ENCODE results near the gene SETDB2. TPM values are rescaled to one million over a fixed set of nuclear protein-coding genes. Genes with fewer than 3 reads are reported as not detected.
A peak's percentile ranks its signal among the peaks of the same experiment; 100 is the strongest.

The SETDB2 gene
- total RNA-seq, 1 donor from 2014 or later = 25.1 TPM

DNA sequence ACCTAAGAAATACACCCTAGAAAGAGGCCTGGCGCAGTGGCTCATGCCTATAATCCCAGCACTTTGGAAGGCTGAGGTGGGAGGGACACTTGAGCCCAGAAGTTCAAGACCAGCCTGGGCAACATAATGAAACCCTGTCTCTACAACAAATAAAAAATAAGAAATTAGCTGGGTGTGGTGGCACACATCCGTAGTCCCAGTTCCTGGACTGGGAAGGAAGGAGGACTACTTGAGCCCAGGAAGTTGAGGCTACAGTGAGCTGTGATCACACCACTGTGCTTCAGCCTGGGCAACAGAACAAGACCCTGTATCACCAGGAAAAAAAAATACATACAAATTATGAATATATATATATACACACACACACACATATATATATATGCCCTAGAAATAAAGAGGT, 94.3 kb downstream of the SETDB2 start:
- CTCF ChIA-PET = no interaction called here
- Mint-ChIP-seq H3K9me3 (no peaks in the 10 kb centered on the region), H3K27ac (no peak overlapping the region), H3K36me3 (ENCODE audit: low read depth) (peaks cover 32% of the 10 kb centered on the region), H3K4me1 (peaks cover 50% of the 10 kb centered on the region), H3K27me3 (no peaks in the 10 kb centered on the region), H3K4me3 (no peak overlapping the region)
- intact Hi-C loops (cut with micrococcal nuclease) = loop anchor here (10.0 kb wide), 1 partner anchor 586 kb away; no protein-coding TSS in a partner anchor
- ATAC-seq (ENCODE audit: low read depth) (no peak), DNase-seq (no peak)
- TF ChIP-seq, protein P1, sequence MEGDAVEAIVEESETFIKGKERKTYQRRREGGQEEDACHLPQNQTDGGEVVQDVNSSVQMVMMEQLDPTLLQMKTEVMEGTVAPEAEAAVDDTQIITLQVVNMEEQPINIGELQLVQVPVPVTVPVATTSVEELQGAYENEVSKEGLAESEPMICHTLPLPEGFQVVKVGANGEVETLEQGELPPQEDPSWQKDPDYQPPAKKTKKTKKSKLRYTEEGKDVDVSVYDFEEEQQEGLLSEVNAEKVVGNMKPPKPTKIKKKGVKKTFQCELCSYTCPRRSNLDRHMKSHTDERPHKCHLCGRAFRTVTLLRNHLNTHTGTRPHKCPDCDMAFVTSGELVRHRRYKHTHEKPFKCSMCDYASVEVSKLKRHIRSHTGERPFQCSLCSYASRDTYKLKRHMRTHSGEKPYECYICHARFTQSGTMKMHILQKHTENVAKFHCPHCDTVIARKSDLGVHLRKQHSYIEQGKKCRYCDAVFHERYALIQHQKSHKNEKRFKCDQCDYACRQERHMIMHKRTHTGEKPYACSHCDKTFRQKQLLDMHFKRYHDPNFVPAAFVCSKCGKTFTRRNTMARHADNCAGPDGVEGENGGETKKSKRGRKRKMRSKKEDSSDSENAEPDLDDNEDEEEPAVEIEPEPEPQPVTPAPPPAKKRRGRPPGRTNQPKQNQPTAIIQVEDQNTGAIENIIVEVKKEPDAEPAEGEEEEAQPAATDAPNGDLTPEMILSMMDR (IDR thresholded peaks at IDR 0.05) = no peak
- POLR2A ChIA-PET = interaction anchor here (0.8 to 1.1 kb wide), 2 partner anchors 46 to 90 kb away, joined by 3 to 4 read pairs; no protein-coding TSS in a partner anchor

DNA sequence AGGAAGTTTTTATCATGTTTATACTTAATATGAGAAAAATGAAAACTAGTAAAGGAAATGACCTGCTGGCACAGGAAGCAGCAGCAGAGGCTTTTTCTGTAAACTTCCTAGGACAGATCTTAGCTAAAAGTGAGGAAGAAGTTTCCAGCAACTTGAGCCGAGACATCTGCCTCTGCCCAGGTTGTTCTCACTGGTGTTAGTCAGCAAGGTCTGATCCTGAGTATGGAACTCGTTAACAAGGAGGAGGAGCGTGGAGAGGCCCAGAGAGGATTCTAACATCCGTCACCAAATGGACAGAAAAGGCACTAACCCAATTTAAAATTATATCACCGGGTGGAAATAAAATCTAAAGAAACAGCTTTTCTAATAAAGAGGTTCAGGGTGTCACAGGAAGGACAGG, 95.2 kb downstream of the SETDB2 start:
- POLR2A ChIA-PET = interaction anchor here (0.6 to 1.8 kb wide), 4 partner anchors 10 to 206 kb away, joined by 3 to 15 read pairs (median 6); partner anchors contain the start of gene PHF11
- no peak for DNase-seq
- Mint-ChIP-seq H3K4me1 (peaks cover 41% of the 10 kb centered on the region), H3K27ac (peak overlapping the region; percentile 67), H3K4me3 (peak overlapping the region; percentile 32), H3K9me3 (no peaks in the 10 kb centered on the region), H3K27me3 (no peaks in the 10 kb centered on the region), H3K36me3 (ENCODE audit: low read depth) (peaks cover 35% of the 10 kb centered on the region)
- intact Hi-C loops (cut with micrococcal nuclease) = loop anchor here (10.0 kb wide), 1 partner anchor 585 kb away; no protein-coding TSS in a partner anchor
- no peak for ATAC-seq (ENCODE audit: low read depth)
- TF ChIP-seq, protein P1 (IDR thresholded peaks at IDR 0.05) = no peak
- CTCF ChIA-PET = no interaction called here

DNA sequence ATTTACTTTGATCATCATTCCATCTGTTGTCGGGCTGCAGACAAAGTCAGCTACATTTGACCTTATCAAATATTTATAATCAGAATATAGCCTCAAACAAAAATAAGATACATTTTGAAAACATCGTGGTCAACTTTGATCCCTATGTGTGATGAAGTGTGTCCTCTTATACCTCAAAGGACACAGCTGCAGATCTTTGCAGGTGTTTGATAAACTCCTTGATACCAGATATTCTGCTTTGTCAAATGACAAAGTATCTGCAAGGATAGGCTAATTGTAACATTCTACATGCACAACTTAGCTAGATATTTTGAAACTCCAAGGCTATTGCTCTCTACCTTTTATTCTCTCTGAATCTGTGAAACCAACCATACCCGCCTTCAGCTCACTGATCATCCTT, 95.7 kb downstream of the SETDB2 start:
- H3K4me3 Mint-ChIP-seq = peak overlapping the region; percentile 20
- no peak for ATAC-seq (ENCODE audit: low read depth)

DNA sequence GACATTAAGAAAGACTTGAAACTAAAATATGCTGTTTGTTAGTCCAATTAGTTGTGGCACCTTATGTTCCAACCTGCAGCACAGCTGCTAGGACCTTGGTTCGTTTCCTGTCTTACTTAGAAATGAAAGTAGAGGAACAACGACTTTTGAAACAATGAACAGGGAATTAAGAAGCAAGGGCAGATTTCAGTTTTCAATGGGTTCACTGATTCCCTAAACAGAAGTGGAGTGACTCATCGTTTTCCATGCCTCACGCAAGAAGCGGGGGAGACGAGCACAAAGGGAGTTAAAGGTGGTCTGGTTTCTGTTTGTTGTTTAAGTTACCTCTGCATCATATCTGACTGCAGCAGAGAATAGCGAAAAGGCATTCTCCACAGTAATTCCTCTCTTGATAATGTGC, 96.5 kb downstream of the SETDB2 start:
- peak overlapping the region; percentile 57 for H3K4me3 Mint-ChIP-seq
- CTCF ChIA-PET = interaction anchor here (1.0 kb wide), 1 partner anchor 13 kb away, joined by 4 read pairs; no protein-coding TSS in a partner anchor
- H3K27ac Mint-ChIP-seq = peak overlapping the region; percentile 78
- intact Hi-C loops (cut with micrococcal nuclease) = no loop called here
- H3K4me1 Mint-ChIP-seq = peaks cover 31% of the 10 kb centered on the region
- no peaks in the 10 kb centered on the region for H3K27me3 Mint-ChIP-seq
- DNase-seq = no peak
- TF ChIP-seq, protein P1 (IDR thresholded peaks at IDR 0.05) = no peak
- peaks cover 45% of the 10 kb centered on the region for H3K36me3 Mint-ChIP-seq (ENCODE audit: low read depth)
- POLR2A ChIA-PET = interaction anchor here (1.1 to 1.8 kb wide), 2 partner anchors 40 to 45 kb away, joined by 6 to 15 read pairs; partner anchors contain the start of gene PHF11
- ATAC-seq (ENCODE audit: low read depth) = peak; percentile 34
- no peaks in the 10 kb centered on the region for H3K9me3 Mint-ChIP-seq

More for the DNA sequence above, 95.7 kb downstream of the SETDB2 start:
- ChIA-PET CTCF (interaction anchor here (1.0 kb wide), 1 partner anchor 12 kb away, joined by 4 read pairs; no protein-coding TSS in a partner anchor), POLR2A (interaction anchor here (0.6 to 1.8 kb wide), 5 partner anchors 10 to 207 kb away, joined by 3 to 15 read pairs (median 5); partner anchors contain the start of gene PHF11)
- Mint-ChIP-seq H3K36me3 (ENCODE audit: low read depth) (peaks cover 39% of the 10 kb centered on the region), H3K4me1 (peaks cover 39% of the 10 kb centered on the region), H3K27ac (peak overlapping the region; percentile 78), H3K27me3 (no peaks in the 10 kb centered on the region), H3K9me3 (no peaks in the 10 kb centered on the region)
- DNase-seq = no peak
- TF ChIP-seq, protein P1 (IDR thresholded peaks at IDR 0.05) = no peak
- intact Hi-C loops (cut with micrococcal nuclease) = loop anchor here (10.0 kb wide), 1 partner anchor 585 kb away; no protein-coding TSS in a partner anchor

- ChIA-PET POLR2A (interaction anchor here (0.6 kb wide), 1 partner anchor 37 kb away, joined by 4 read pairs; no protein-coding TSS in a partner anchor), CTCF (no interaction called here)
- H3K27ac Mint-ChIP-seq = no peak overlapping the region
- intact Hi-C loops (cut with micrococcal nuclease) = no loop called here
- H3K27me3 Mint-ChIP-seq = no peaks in the 10 kb centered on the region
- H3K36me3 Mint-ChIP-seq (ENCODE audit: low read depth) = peaks cover 66% of the 10 kb centered on the region
- DNase-seq (no peak), ATAC-seq (ENCODE audit: low read depth) (no peak)
- H3K4me3 Mint-ChIP-seq = no peak overlapping the region
- H3K9me3 Mint-ChIP-seq = no peaks in the 10 kb centered on the region
- TF ChIP-seq, protein P1 (IDR thresholded peaks at IDR 0.05) = no peak
- H3K4me1 Mint-ChIP-seq = peaks cover 22% of the 10 kb centered on the region
These were observed 99.6 kb downstream of the SETDB2 start for GRCh38 chr13:49543656-49544055.

Other genes starting within 250 kb of the SETDB2 start
- not detected in 2 replicates for gene MLNR, start 223.9 kb upstream of the SETDB2 start, total RNA-seq
- gene CDADC1, start 196.3 kb upstream of the SETDB2 start, total RNA-seq = 7.4 and 10.4 TPM in 2 replicates
- 3.4 and 4.0 TPM in 2 replicates for gene CAB39L, start 210 bp upstream of the SETDB2 start, total RNA-seq
- gene PHF11, start 51.7 kb downstream of the SETDB2 start, total RNA-seq = 128 and 148 TPM in 2 replicates
- 19.7 and 22.6 TPM in 2 replicates for gene RCBTB1, start 141.3 kb downstream of the SETDB2 start, total RNA-seq
- 9.5 and 10.7 TPM in 2 replicates for gene ARL11, start 184.2 kb downstream of the SETDB2 start, total RNA-seq
- 20.0 and 22.4 TPM in 2 replicates for gene EBPL, start 247.2 kb downstream of the SETDB2 start, total RNA-seq

All from activated B cell treated with CpG ODN at 0.5 μM for 24 hours (primary cell).